ENCODE data around the gene STAB1. TPM values are rescaled to one million over a fixed set of nuclear protein-coding genes. Genes with fewer than 3 reads are reported as not detected.

The STAB1 gene
- polyA plus RNA-seq, 2 of the 4 experiments (the other 2 are of a cell fraction): not detected

- Histone ChIP-seq H3K27ac (no peak overlapping the region), H3K4me2 (no peak overlapping the region), H3K4me3 (no peak overlapping the region), H3K9me3 (no peaks in the 10 kb centered on the region), H3K4me1 (peaks cover 13% of the 10 kb centered on the region; the same call in 2 of the 3 replicates)
- DNase-seq (ENCODE audit: low read depth in 1 of 2, low spot score in 1 of 2): no peak
- 82% methylated on average over 9 of the region's 10 CpGs for WGBS (ENCODE audit: missing lambda C conversion rate)
- POLR2A ChIA-PET: no interaction called here
- no peak for FAIRE-seq
- CTCF ChIA-PET: interaction anchor here (0.7 to 1.3 kb wide), 3 partner anchors 14 to 80 kb away, joined by 3 to 4 read pairs (median 3); no protein-coding TSS in a partner anchor
- ATAC-seq: no peak
- no peak for TF ChIP-seq KDM5A (IDR thresholded peaks at IDR 0.05)
- no peak for TF ChIP-seq CEBPB (IDR thresholded peaks at IDR 0.05)
- no peak for TF ChIP-seq RARB (CRISPR knock-in tag; IDR thresholded peaks at IDR 0.05)
- no peak for TF ChIP-seq HMGXB4 (CRISPR knock-in tag; IDR thresholded peaks at IDR 0.05; ENCODE audit: borderline replicate concordance)
- no peak for TF ChIP-seq MAFK (IDR thresholded peaks at IDR 0.05; ENCODE audit: partially characterized antibody)
- no peak for TF ChIP-seq CHD4 (IDR thresholded peaks at IDR 0.05; ENCODE audit: borderline replicate concordance)
- TF ChIP-seq ELK1 (IDR thresholded peaks at IDR 0.05; ENCODE audit: low read depth, low read length): no peak
- no peak for TF ChIP-seq HES2 (IDR thresholded peaks at IDR 0.05)
- no peak for TF ChIP-seq MYC (IDR thresholded peaks at IDR 0.05; ENCODE audit: borderline replicate concordance, low read length)
- no peak for TF ChIP-seq BHLHE40 (IDR thresholded peaks at IDR 0.05; ENCODE audit: low read depth, low read length)
- no peak for TF ChIP-seq CBX8 (IDR thresholded peaks at IDR 0.05)
- TF ChIP-seq JUN (IDR thresholded peaks at IDR 0.05): no peak
- no peak for TF ChIP-seq HOXA7 (CRISPR knock-in tag; IDR thresholded peaks at IDR 0.05)
- no peak for TF ChIP-seq SREBF2 (IDR thresholded peaks at IDR 0.05)
- no peak for TF ChIP-seq EHMT2 (IDR thresholded peaks at IDR 0.05; ENCODE audit: low read depth)
- no peak for TF ChIP-seq ZSCAN20 (CRISPR knock-in tag; IDR thresholded peaks at IDR 0.05)
- no peak for TF ChIP-seq NFE2L2 (conservative IDR thresholded peaks at IDR 0.05; ENCODE audit: low read length)
Observed at GRCh38 chr3:52504977-52505376, 9.8 kb downstream of the STAB1 start.

- FAIRE-seq (no peak), DNase-seq (ENCODE audit: low read depth in 1 of 2, low spot score in 1 of 2) (no peak), ATAC-seq (no peak)
- POLR2A ChIA-PET: interaction anchor here (0.5 kb wide), 1 partner anchor 130 kb away, joined by 5 read pairs; no protein-coding TSS in a partner anchor
- CTCF ChIA-PET: no interaction called here
- Histone ChIP-seq H3K4me3 (no peak overlapping the region), H3K27ac (no peak overlapping the region; a peak in 1 of 6 replicates), H3K9me3 (no peaks in the 10 kb centered on the region), H3K4me2 (no peak overlapping the region), H3K4me1 (peaks cover 13% of the 10 kb centered on the region; the same call in 2 of the 3 replicates)
- WGBS (ENCODE audit: missing lambda C conversion rate): 93% methylated on average over 17 of the region's 27 CpGs
- TF ChIP-seq CTCF (IDR thresholded peaks at IDR 0.05) (no peak), CBX8 (IDR thresholded peaks at IDR 0.05) (no peak), REST (IDR thresholded peaks at IDR 0.05) (no peak), RFX5 (IDR thresholded peaks at IDR 0.05) (no peak), CHD2 (IDR thresholded peaks at IDR 0.05; ENCODE audit: low read length, partially characterized antibody) (no peak), SMC3 (IDR thresholded peaks at IDR 0.05) (no peak), TFCP2L1 (CRISPR knock-in tag; IDR thresholded peaks at IDR 0.05) (no peak), GATA3 (IDR thresholded peaks at IDR 0.05; ENCODE audit: borderline replicate concordance) (no peak), NFE2L2 (conservative IDR thresholded peaks at IDR 0.05; ENCODE audit: low read length) (no peak), MAFK (IDR thresholded peaks at IDR 0.05; ENCODE audit: partially characterized antibody) (no peak), E2F6 (IDR thresholded peaks at IDR 0.05; ENCODE audit: borderline replicate concordance, low read depth) (no peak), HOXB13 (CRISPR knock-in tag; IDR thresholded peaks at IDR 0.05; ENCODE audit: low read depth) (no peak), ESRRA (IDR thresholded peaks at IDR 0.05; ENCODE audit: borderline replicate concordance, low read length) (no peak), MYC (IDR thresholded peaks at IDR 0.05; ENCODE audit: borderline replicate concordance, low read length) (no peak), ZC3H11A (IDR thresholded peaks at IDR 0.05) (no peak), FOSB (CRISPR knock-in tag; IDR thresholded peaks at IDR 0.05) (no peak)
Observed at GRCh38 chr3:52506266-52506966, 11.3 kb downstream of the STAB1 start.
